Measurements from ENCODE around the gene BTBD2. TPM values are rescaled to one million over a fixed set of nuclear protein-coding genes. Genes with fewer than 3 reads are reported as not detected.
A peak's percentile ranks its signal among the peaks of the same experiment; 100 is the strongest.

Gene BTBD2
- polyA plus RNA-seq, 1 donor (not counting 4 experiments of a cell fraction or from before 2014, with no cell fraction given): 22.3 TPM

GRCh38 chr19:2062770-2063169 lies 47.3 kb upstream of the BTBD2 start:
- Histone ChIP-seq H3K9me3 (ENCODE audit: control insufficient read depth, low read depth, low read length) (no peaks in the 10 kb centered on the region), H3K27ac (ENCODE audit: control insufficient read depth, insufficient read depth, low read length) (no peak overlapping the region), H3K9me1 (ENCODE audit: control insufficient read depth, extremely low read depth, insufficient read depth, low read length) (no peaks in the 10 kb centered on the region), H3K9ac (ENCODE audit: control insufficient read depth, extremely low read depth, insufficient read depth, low read length) (no peak overlapping the region), H4K20me1 (ENCODE audit: control insufficient read depth, extremely low read depth, insufficient read depth, low read length) (no peaks in the 10 kb centered on the region), H3K36me3 (ENCODE audit: control insufficient read depth in 2 of 2, extremely low read depth in 1 of 2, insufficient read depth in 2 of 2, low read length in 2 of 2) (no peaks in the 10 kb centered on the region), H3K4me3 (ENCODE audit: control insufficient read depth in 2 of 3, extremely low read depth in 1 of 3, insufficient read depth in 2 of 3, low read depth in 1 of 3, low read length in 3 of 3) (no peak overlapping the region), H3K79me2 (ENCODE audit: control insufficient read depth, insufficient read depth, low read length) (no peaks in the 10 kb centered on the region), H3K4me1 (ENCODE audit: control insufficient read depth, extremely low read depth, insufficient read depth, low read length) (peaks cover 39% of the 10 kb centered on the region), H3K27me3 (ENCODE audit: control insufficient read depth, extremely low read depth, insufficient read depth, low read length) (no peaks in the 10 kb centered on the region), H3K4me2 (ENCODE audit: control insufficient read depth, extremely low read depth, insufficient read depth, low read depth, low read length) (no peak overlapping the region), H2AFZ (ENCODE audit: control insufficient read depth, low read length) (no peak overlapping the region)
- DNase-seq (ENCODE audit: low read depth, low spot score) (no peak), FAIRE-seq (no peak)
- dilution Hi-C loops (cut with MboI; ENCODE audit: extremely low pct_ligation_motif_present, low sequenced_read_pairs): no loop called here
- TF ChIP-seq CTCF (optimal IDR thresholded peaks at IDR 0.05 in 1 of 3, IDR thresholded peaks at IDR 0.05 in 1 of 3, conservative IDR thresholded peaks at IDR 0.05 in 1 of 3; ENCODE audit: extremely low read depth in 1 of 3, insufficient read depth in 2 of 3, low read length in 3 of 3) (no peak), EZH2 (IDR thresholded peaks at IDR 0.05; ENCODE audit: low read length) (no peak)

DNA sequence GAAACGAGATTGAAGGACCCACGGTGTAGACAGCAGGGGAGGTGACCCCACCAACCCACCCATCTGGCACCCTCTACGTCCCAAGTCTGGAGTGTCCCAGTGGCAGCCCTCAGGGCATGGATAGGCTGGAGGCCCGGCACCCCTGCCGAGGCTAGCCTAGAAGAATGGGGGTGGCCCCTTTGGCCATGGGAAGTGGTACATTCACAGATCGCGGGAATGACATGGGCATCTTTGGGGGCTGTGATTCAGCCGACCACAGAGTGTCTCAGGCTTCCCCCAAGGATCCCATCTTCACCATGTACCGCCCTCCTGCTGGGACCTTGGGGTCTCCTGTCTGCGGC lies 46.8 kb upstream of the BTBD2 start:
- Histone ChIP-seq H3K4me1 (ENCODE audit: control insufficient read depth, extremely low read depth, insufficient read depth, low read length) (peaks cover 39% of the 10 kb centered on the region), H2AFZ (ENCODE audit: control insufficient read depth, low read length) (no peak overlapping the region)
- DNase-seq (ENCODE audit: low read depth, low spot score): no peak

More for the DNA sequence above, 46.8 kb upstream of the BTBD2 start:
- Histone ChIP-seq H3K4me3 (ENCODE audit: control insufficient read depth in 2 of 3, extremely low read depth in 1 of 3, insufficient read depth in 2 of 3, low read depth in 1 of 3, low read length in 3 of 3) (peak overlapping the region in 2 of 3 experiments; percentile 64 to 66), H3K4me2 (ENCODE audit: control insufficient read depth, extremely low read depth, insufficient read depth, low read depth, low read length) (peak overlapping the region; percentile 96), H4K20me1 (ENCODE audit: control insufficient read depth, extremely low read depth, insufficient read depth, low read length) (no peaks in the 10 kb centered on the region), H3K27me3 (ENCODE audit: control insufficient read depth, extremely low read depth, insufficient read depth, low read length) (no peaks in the 10 kb centered on the region), H3K9ac (ENCODE audit: control insufficient read depth, extremely low read depth, insufficient read depth, low read length) (peak overlapping the region; percentile 90), H3K9me1 (ENCODE audit: control insufficient read depth, extremely low read depth, insufficient read depth, low read length) (no peaks in the 10 kb centered on the region), H3K9me3 (ENCODE audit: control insufficient read depth, low read depth, low read length) (no peaks in the 10 kb centered on the region), H3K27ac (ENCODE audit: control insufficient read depth, insufficient read depth, low read length) (peak overlapping the region; percentile 95), H3K79me2 (ENCODE audit: control insufficient read depth, insufficient read depth, low read length) (no peaks in the 10 kb centered on the region), H3K36me3 (ENCODE audit: control insufficient read depth in 2 of 2, extremely low read depth in 1 of 2, insufficient read depth in 2 of 2, low read length in 2 of 2) (no peaks in the 10 kb centered on the region)
- no peak for FAIRE-seq
- dilution Hi-C loops (cut with MboI; ENCODE audit: extremely low pct_ligation_motif_present, low sequenced_read_pairs): no loop called here
- TF ChIP-seq CTCF (optimal IDR thresholded peaks at IDR 0.05 in 1 of 3, IDR thresholded peaks at IDR 0.05 in 1 of 3, conservative IDR thresholded peaks at IDR 0.05 in 1 of 3; ENCODE audit: extremely low read depth in 1 of 3, insufficient read depth in 2 of 3, low read length in 3 of 3) (no peak), EZH2 (IDR thresholded peaks at IDR 0.05; ENCODE audit: low read length) (no peak)
